ENCODE results near the gene MMP19.

MMP19 gene

DNA sequence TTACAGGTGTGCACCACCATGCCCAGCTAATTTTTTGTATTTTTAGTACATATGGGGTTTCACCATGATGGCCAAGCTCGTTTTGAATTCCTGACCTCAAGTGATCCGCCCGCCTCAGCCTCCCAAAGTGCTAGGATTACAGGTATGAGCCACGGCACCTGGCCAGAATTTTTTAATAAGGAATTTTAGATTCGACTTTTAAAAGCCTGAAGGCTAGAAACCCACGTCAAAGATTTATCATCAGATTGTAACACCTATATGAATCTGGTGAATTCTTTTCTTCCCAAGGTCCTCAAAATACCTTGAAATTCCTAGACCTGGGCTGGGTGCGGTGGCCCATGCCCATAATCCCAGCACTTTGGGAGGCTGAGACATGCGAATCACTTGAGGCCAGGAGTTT, 18.7 kb upstream of the MMP19 start:
- H3K4me3 ChIP-seq (ENCODE audit: low read depth in 1 of 2, low read length in 2 of 2) = no peak overlapping the region
- no peak overlapping the region for H3K9ac ChIP-seq (ENCODE audit: low read length)
- no peaks in the 10 kb centered on the region for H3K4me1 ChIP-seq (ENCODE audit: insufficient read depth, low read length)
- H3K27me3 ChIP-seq (ENCODE audit: control insufficient read depth in 1 of 2, insufficient read depth in 2 of 2, low read length in 2 of 2) = no peaks in the 10 kb centered on the region
- no peaks in the 10 kb centered on the region for H3K9me3 ChIP-seq (ENCODE audit: low read length)
- H3K36me3 ChIP-seq (ENCODE audit: insufficient read depth, low read length) = no peaks in the 10 kb centered on the region
- H3K27ac ChIP-seq (ENCODE audit: low read depth, low read length) = no peak overlapping the region

DNA sequence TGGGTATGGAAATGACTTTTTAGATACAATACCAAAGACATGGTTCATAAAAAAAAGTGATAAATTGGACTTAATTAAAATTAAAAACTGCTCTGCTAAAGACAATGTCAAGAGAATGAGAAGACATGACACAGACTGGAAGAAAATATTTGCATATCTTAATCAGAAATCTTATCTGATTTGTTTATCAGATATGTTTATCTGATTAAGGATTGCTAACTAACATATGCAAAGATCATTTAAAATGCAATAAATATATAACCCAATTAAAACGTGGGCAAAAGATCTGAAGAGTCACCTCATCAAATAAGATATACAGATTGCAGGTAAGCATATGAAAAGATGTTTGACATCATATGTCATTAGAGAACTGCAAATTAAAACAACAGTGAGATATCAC, 10.0 kb upstream of the MMP19 start:
- no peak overlapping the region for H3K9ac ChIP-seq (ENCODE audit: low read length)
- H3K4me3 ChIP-seq (ENCODE audit: low read depth in 1 of 2, low read length in 2 of 2) = no peak overlapping the region

DNA sequence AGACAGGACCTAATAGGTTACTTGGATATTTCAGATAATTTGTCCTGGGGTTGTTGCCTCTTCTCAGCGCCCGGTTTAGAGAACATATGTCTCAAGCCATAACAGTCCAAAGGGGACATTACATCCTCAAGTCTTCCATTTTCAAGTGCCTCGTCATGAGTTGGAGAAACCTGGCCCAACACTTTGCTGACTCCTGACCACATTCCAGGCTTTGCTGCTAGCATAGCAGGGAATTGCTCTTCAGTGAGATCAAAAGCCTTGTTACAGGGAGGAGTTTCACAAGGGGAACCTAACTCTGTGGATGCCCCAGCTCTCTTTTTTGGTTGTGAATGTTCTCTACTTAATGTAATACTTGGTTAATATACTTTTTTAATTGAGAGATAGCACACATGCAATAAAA, 8.2 kb upstream of the MMP19 start:
- Histone ChIP-seq H3K27me3 (ENCODE audit: control insufficient read depth in 1 of 2, insufficient read depth in 2 of 2, low read length in 2 of 2) (peaks cover 0 to 4% of the 10 kb centered on the region in 2 donors), H3K4me3 (ENCODE audit: low read depth in 1 of 2, low read length in 2 of 2) (no peak overlapping the region), H3K9me3 (ENCODE audit: low read length) (no peaks in the 10 kb centered on the region), H3K4me1 (ENCODE audit: insufficient read depth, low read length) (no peaks in the 10 kb centered on the region), H3K36me3 (ENCODE audit: insufficient read depth, low read length) (no peaks in the 10 kb centered on the region), H3K27ac (ENCODE audit: low read depth, low read length) (no peak overlapping the region), H3K9ac (ENCODE audit: low read length) (no peak overlapping the region)

More for the DNA sequence above, 10.0 kb upstream of the MMP19 start:
- no peaks in the 10 kb centered on the region for H3K36me3 ChIP-seq (ENCODE audit: insufficient read depth, low read length)
- H3K27ac ChIP-seq (ENCODE audit: low read depth, low read length) = no peak overlapping the region
- H3K9me3 ChIP-seq (ENCODE audit: low read length) = no peaks in the 10 kb centered on the region
- H3K4me1 ChIP-seq (ENCODE audit: insufficient read depth, low read length) = no peaks in the 10 kb centered on the region
- peaks cover 0 to 4% of the 10 kb centered on the region in 2 donors for H3K27me3 ChIP-seq (ENCODE audit: control insufficient read depth in 1 of 2, insufficient read depth in 2 of 2, low read length in 2 of 2)

DNA sequence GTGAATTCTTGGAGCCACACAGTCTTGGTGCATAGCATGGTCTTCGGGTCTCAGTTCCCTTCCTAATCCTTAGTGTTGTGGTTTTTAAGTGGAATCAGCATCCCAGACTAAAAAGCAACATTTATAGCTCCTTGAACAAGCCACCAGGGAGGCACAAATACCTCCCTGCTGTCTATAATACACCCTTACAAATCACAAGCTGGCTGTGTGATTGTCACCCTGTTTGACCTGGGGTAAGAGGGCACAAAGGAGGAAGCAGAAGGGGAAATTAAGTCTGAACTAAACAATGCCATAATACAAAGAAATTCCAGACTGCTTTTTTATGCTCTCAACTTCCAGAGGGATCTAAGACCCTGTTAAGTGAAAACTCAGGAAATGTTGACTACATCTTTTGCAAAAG, 7.7 kb upstream of the MMP19 start:
- Histone ChIP-seq H3K27me3 (ENCODE audit: control insufficient read depth in 1 of 2, insufficient read depth in 2 of 2, low read length in 2 of 2) (peaks cover 0 to 4% of the 10 kb centered on the region in 2 donors), H3K9ac (ENCODE audit: low read length) (no peak overlapping the region), H3K9me3 (ENCODE audit: low read length) (no peaks in the 10 kb centered on the region), H3K4me3 (ENCODE audit: low read depth in 1 of 2, low read length in 2 of 2) (no peak overlapping the region), H3K4me1 (ENCODE audit: insufficient read depth, low read length) (no peaks in the 10 kb centered on the region), H3K36me3 (ENCODE audit: insufficient read depth, low read length) (no peaks in the 10 kb centered on the region), H3K27ac (ENCODE audit: low read depth, low read length) (no peak overlapping the region)

DNA sequence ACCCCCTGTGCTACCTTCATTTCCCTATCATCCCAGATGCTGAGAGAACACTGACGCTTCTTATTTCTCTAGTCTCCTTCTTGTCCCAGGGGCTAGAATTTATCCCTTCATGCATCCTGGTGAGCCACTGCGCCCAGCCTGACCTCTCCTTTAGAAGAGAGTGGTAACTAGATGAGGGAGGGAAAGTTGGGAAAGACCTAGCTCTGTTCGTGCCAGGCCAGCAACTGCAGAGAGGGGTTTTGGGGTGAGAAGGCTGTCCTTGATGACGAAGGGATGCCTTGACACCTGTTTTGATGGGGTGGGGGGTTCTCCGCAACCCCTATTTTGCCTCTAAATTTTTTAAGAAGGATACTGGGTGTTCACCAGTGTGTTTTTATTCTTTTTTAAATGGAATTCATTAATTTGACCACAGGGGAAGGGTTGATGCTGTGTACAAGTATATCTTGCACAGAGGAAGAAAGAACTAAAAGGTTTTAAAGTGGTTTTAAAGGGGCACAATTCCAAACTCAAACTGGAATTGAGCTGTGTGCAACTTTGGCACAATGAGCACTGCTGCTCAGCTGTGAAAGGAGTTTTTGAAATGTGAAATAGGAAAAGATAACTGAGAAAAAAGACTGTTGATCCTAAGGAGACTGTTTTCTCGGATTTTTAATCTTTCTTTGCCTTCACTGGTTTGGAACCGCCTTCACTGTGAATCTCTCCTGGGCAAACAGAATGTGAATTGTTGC, 7.0 kb upstream of the MMP19 start:
- Histone ChIP-seq H3K36me3 (ENCODE audit: insufficient read depth, low read length) (no peaks in the 10 kb centered on the region), H3K4me3 (ENCODE audit: low read depth in 1 of 2, low read length in 2 of 2) (no peak overlapping the region), H3K9ac (ENCODE audit: low read length) (no peak overlapping the region), H3K27ac (ENCODE audit: low read depth, low read length) (no peak overlapping the region), H3K9me3 (ENCODE audit: low read length) (no peaks in the 10 kb centered on the region), H3K4me1 (ENCODE audit: insufficient read depth, low read length) (no peaks in the 10 kb centered on the region), H3K27me3 (ENCODE audit: control insufficient read depth in 1 of 2, insufficient read depth in 2 of 2, low read length in 2 of 2) (peaks cover 0 to 4% of the 10 kb centered on the region in 2 donors)

DNA sequence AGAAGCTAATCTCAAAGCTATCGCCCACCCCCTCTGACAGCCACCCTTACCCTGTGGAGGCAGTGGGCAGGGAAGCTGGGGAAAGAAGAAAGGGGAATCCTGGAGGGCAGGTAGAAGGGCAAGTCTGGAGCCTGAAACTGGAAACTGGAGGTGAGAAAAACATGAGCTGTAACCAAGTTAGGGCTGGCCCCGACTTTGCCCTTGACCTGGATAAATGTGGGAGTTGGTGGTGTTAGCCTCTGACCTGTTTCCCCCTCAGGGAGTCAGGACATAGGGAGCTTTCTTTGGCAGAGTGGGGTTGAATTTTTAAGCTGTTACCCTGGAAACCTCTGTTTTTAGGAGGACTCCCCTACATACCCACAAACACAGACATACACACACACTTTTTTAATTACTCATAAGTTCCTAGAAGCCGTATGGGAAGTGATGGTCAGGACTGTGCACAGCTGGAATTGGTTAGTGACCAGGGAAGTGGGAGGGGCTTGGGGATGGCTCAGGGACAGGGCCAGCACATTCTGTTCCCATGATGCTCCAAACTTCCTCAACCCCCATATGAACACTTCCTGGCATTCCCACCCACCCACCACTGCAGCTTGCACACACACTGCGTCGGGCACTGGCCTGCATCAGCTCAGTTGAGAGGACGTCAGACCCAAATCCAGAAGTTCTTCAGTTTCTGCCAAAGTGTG, 5.0 kb upstream of the MMP19 start:
- Histone ChIP-seq H3K36me3 (ENCODE audit: insufficient read depth, low read length) (no peaks in the 10 kb centered on the region), H3K27me3 (ENCODE audit: control insufficient read depth in 1 of 2, insufficient read depth in 2 of 2, low read length in 2 of 2) (peaks cover 0 to 4% of the 10 kb centered on the region in 2 donors), H3K9ac (ENCODE audit: low read length) (no peak overlapping the region), H3K9me3 (ENCODE audit: low read length) (no peaks in the 10 kb centered on the region), H3K4me3 (ENCODE audit: low read depth in 1 of 2, low read length in 2 of 2) (no peak overlapping the region), H3K4me1 (ENCODE audit: insufficient read depth, low read length) (no peaks in the 10 kb centered on the region), H3K27ac (ENCODE audit: low read depth, low read length) (peak overlapping the region; percentile 49)

DNA sequence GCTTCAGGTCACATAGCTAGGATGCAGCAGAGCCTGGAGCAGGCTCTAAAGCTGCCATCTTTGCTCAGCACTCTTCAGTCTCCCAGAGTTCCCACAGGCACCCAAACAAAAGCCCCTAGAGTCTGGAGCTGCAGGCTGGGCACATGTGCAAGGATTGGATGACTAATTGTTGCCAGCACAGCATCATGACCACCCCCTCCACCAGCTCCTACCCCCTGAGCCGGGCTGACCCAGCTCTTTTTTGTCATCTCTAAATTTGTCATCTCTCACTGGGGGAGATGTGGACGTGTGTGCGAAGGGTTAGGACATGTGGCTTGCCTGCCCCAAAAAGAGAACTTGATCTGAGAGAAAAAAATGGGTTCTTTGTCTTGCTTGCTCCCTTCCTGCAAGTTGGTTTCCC, 4.3 kb upstream of the MMP19 start:
- H3K36me3 ChIP-seq (ENCODE audit: insufficient read depth, low read length) = no peaks in the 10 kb centered on the region
- H3K9me3 ChIP-seq (ENCODE audit: low read length) = no peaks in the 10 kb centered on the region
- H3K27ac ChIP-seq (ENCODE audit: low read depth, low read length) = peak overlapping the region; percentile 49
- no peaks in the 10 kb centered on the region for H3K4me1 ChIP-seq (ENCODE audit: insufficient read depth, low read length)
- peaks cover 0 to 4% of the 10 kb centered on the region in 2 donors for H3K27me3 ChIP-seq (ENCODE audit: control insufficient read depth in 1 of 2, insufficient read depth in 2 of 2, low read length in 2 of 2)
- no peak overlapping the region for H3K9ac ChIP-seq (ENCODE audit: low read length)
- no peak overlapping the region for H3K4me3 ChIP-seq (ENCODE audit: low read depth in 1 of 2, low read length in 2 of 2)

DNA sequence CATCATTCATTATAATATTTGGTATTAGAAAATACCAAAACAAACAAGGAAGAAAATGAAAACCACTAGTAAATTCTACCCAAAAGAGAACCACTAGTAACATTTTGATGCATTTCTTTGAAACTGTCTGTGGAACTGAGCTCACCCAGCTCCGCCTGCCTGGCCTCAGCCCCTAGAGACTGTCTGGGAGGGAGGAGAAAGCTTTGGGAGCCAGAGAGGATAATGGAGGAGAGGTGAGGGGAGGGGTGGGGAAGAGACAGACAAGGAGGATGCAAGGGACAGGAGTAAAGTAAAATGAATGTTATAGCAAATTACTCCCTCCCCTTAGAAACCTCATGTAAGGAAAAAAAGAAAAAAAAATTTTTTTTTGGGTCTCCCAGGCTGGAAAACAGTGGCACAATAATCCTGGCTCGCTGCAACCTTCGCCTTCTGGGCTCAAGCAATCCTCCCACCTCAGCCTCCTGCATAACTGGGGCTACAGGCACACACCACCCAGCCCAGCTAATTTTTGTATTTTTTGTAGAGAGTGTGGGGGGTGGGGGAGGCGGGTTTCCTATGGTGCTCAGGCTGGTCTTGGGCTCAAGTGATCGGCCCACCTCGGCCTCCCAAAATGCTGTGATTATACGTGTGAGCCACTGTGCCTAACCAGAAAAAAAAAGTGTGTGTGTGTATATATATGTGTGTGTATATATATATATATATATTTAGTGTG, 3.2 kb upstream of the MMP19 start:
- Histone ChIP-seq H3K27me3 (ENCODE audit: control insufficient read depth in 1 of 2, insufficient read depth in 2 of 2, low read length in 2 of 2) (peaks cover 0 to 4% of the 10 kb centered on the region in 2 donors), H3K9ac (ENCODE audit: low read length) (no peak overlapping the region), H3K4me3 (ENCODE audit: low read depth in 1 of 2, low read length in 2 of 2) (no peak overlapping the region), H3K4me1 (ENCODE audit: insufficient read depth, low read length) (no peaks in the 10 kb centered on the region), H3K27ac (ENCODE audit: low read depth, low read length) (no peak overlapping the region), H3K9me3 (ENCODE audit: low read length) (no peaks in the 10 kb centered on the region), H3K36me3 (ENCODE audit: insufficient read depth, low read length) (no peaks in the 10 kb centered on the region)

DNA sequence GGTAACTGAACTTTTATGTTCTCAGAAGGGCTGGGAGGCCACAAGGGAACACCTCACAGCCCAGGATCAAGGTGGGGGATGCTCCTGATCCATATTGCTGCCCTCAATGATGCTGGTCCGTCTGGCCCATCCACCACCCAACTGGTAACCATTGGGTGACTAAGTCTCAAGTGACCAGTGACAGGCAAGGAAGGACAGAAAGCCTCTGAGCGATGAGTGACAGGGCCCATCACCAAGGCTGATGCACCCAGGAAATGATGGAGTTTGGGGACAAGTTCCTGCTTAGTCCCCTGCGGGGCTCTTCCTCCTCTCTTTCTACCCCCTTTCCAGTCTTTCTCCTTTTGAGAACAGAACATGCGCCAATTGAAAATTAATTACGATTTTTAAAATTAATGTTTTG, 2.6 kb upstream of the MMP19 start:
- Histone ChIP-seq H3K27me3 (ENCODE audit: control insufficient read depth in 1 of 2, insufficient read depth in 2 of 2, low read length in 2 of 2) (peaks cover 0 to 4% of the 10 kb centered on the region in 2 donors), H3K9ac (ENCODE audit: low read length) (no peak overlapping the region), H3K4me3 (ENCODE audit: low read depth in 1 of 2, low read length in 2 of 2) (no peak overlapping the region), H3K9me3 (ENCODE audit: low read length) (no peaks in the 10 kb centered on the region), H3K4me1 (ENCODE audit: insufficient read depth, low read length) (no peaks in the 10 kb centered on the region), H3K36me3 (ENCODE audit: insufficient read depth, low read length) (no peaks in the 10 kb centered on the region), H3K27ac (ENCODE audit: low read depth, low read length) (no peak overlapping the region)

DNA sequence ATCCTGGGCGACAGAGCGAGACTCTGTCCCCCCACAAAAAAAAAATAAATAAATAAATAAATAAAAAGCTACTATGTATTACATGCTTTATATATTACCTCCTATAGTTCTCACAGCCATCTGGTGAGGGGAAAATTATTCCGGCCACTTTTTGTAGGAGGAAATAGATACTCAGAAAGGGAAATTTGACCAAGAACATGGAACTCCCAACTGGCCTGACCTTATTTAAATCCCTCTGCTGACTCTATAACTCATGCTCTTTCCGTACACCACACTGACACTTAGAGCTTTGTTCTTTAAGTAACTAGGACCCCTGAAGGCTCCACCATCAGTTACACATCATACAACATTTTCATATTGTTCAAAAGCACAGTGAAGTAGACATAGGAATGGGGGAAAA, 2.2 kb upstream of the MMP19 start:
- no peak overlapping the region for H3K4me3 ChIP-seq (ENCODE audit: low read depth in 1 of 2, low read length in 2 of 2)
- no peaks in the 10 kb centered on the region for H3K4me1 ChIP-seq (ENCODE audit: insufficient read depth, low read length)
- H3K27me3 ChIP-seq (ENCODE audit: control insufficient read depth in 1 of 2, insufficient read depth in 2 of 2, low read length in 2 of 2) = peaks cover 0 to 3% of the 10 kb centered on the region in 2 donors
- no peak overlapping the region for H3K9ac ChIP-seq (ENCODE audit: low read length)
- H3K36me3 ChIP-seq (ENCODE audit: insufficient read depth, low read length) = no peaks in the 10 kb centered on the region
- no peak overlapping the region for H3K27ac ChIP-seq (ENCODE audit: low read depth, low read length)
- H3K9me3 ChIP-seq (ENCODE audit: low read length) = no peaks in the 10 kb centered on the region

DNA sequence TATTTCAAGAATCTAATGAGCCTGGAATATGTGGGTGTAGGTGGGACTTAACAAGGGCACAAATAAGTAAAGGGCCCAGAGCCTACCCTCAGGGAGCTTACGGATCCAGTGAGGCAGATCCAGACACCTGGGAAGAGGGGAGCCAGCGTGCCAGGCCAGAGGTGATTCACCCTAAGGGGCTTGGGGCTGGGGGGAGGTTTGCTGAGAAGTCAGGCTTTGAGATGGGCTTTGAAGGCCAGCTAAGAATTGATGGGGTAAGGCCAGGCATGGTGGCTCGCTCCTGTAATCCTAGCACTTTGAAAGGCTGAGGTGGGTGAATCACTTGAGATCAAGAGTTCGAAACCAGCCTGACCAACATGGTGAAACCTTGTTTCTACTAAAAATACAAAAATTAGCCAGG, 695 bp upstream of the MMP19 start:
- Histone ChIP-seq H3K27ac (ENCODE audit: low read depth, low read length) (no peak overlapping the region), H3K4me3 (ENCODE audit: low read depth in 1 of 2, low read length in 2 of 2) (no peak overlapping the region), H3K9me3 (ENCODE audit: low read length) (no peaks in the 10 kb centered on the region), H3K36me3 (ENCODE audit: insufficient read depth, low read length) (no peaks in the 10 kb centered on the region), H3K4me1 (ENCODE audit: insufficient read depth, low read length) (no peaks in the 10 kb centered on the region), H3K9ac (ENCODE audit: low read length) (no peak overlapping the region), H3K27me3 (ENCODE audit: control insufficient read depth in 1 of 2, insufficient read depth in 2 of 2, low read length in 2 of 2) (no peaks in the 10 kb centered on the region)
